H1 (cell line): ENCODE data around the gene GLS.

Source experiments
- BACH1 ChIP-seq: IDR thresholded peaks from 2 replicates; pipeline ENCODE4 v1.6.1; 2012; ENCODE audit warnings: low read length, improper control_type of control experiment
- CBX5 ChIP-seq: fragments of 300-800, 300-1000 bp; sonication (generic); IDR thresholded peaks from 2 replicates; pipeline ENCODE4 v1.7.1; 2016; ENCODE audit warnings: antibody characterized with exemption, low read length, low read depth
- CBX8 ChIP-seq: fragments of 300-800, 300-1000 bp; sonication (generic); IDR thresholded peaks from 2 replicates; pipeline ENCODE4 v1.7.1; 2016; ENCODE audit warnings: low read depth, low read length, borderline replicate concordance
- CEBPB ChIP-seq: IDR thresholded peaks from 2 replicates; pipeline ENCODE4 v1.6.1; 2012; ENCODE audit warnings: low read depth, low read length
- CHD2 ChIP-seq: IDR thresholded peaks from 2 replicates; pipeline ENCODE4 v1.6.1; 2012; ENCODE audit warnings: low read length, improper control_type of control experiment
- CTCF ChIP-seq, 3 experiments: IDR thresholded peaks; 1 replicate in 2 of 3; 2 replicates in 1 of 3; pipeline versions ENCODE4 v1.5.1 to v1.6.1; 2011; ENCODE audit warnings: low read length in 3 of 3, mild to moderate bottlenecking in 3 of 3, inconsistent platforms in 2 of 3, low read depth in 1 of 3, moderate library complexity in 1 of 3; ENCODE audit not compliant: insufficient read depth in 1 of 3; ENCODE audit errors: control extremely low read depth in 1 of 3
- EP300 ChIP-seq, 2 experiments: IDR thresholded peaks; 1 replicate in 1 of 2; 2 replicates in 1 of 2; pipeline ENCODE4 v1.6.1; 2011 to 2012; ENCODE audit warnings: low read depth in 2 of 2, low read length in 2 of 2, mild to moderate bottlenecking in 2 of 2, borderline replicate concordance in 1 of 2, inconsistent platforms in 1 of 2, moderate library complexity in 1 of 2
- EZH2 ChIP-seq: fragments of 200-600 bp; sonication (generic); IDR thresholded peaks from 2 replicates; pipeline ENCODE4 v1.7.1; 2012; ENCODE audit warnings: low read depth, mild to moderate bottlenecking, moderate library complexity, low read length, inconsistent platforms; ENCODE audit not compliant: severe bottlenecking
- FOSL1 ChIP-seq: IDR thresholded peaks from 2 replicates; pipeline ENCODE4 v1.6.1; 2011; ENCODE audit warnings: mild to moderate bottlenecking, low read depth, low read length, moderate library complexity; ENCODE audit not compliant: insufficient read depth
- PHF8 ChIP-seq: fragments of 200-600 bp; sonication (generic); conservative IDR thresholded peaks from 2 replicates; pipeline ENCODE4 v1.7.1; 2012; ENCODE audit warnings: low read depth, mild to moderate bottlenecking, inconsistent platforms, low read length, moderate library complexity
- POLR2AphosphoS5 ChIP-seq: IDR thresholded peaks from 2 replicates; pipeline ENCODE4 v1.6.1; 2011; ENCODE audit warnings: low read depth, low read length
- SP1 ChIP-seq: IDR thresholded peaks from 2 replicates; pipeline ENCODE4 v1.6.1; 2011; ENCODE audit warnings: low read depth, low read length
- SP2 ChIP-seq: IDR thresholded peaks from 2 replicates; pipeline ENCODE4 v1.6.1; 2012; ENCODE audit warnings: mild to moderate bottlenecking, low read length, inconsistent platforms
- TCF12 ChIP-seq: IDR thresholded peaks from 2 replicates; pipeline ENCODE4 v1.6.1; 2011; ENCODE audit warnings: low read depth, mild to moderate bottlenecking, low read length

GRCh38 chr2:190912726-190913125, 32.1 kb downstream of the GLS start:
- no peak for TF ChIP-seq PHF8
- no peak for TF ChIP-seq CTCF (IDR thresholded peaks at IDR 0.05; ENCODE audit: control extremely low read depth in 1 of 3, insufficient read depth in 1 of 3, low read depth in 1 of 3, low read length in 3 of 3)
- no peak for TF ChIP-seq EZH2
- TF ChIP-seq CEBPB = no peak
- no peak for TF ChIP-seq POLR2AphosphoS5
- no peak for TF ChIP-seq SP1
- no peak for TF ChIP-seq SP2
- TF ChIP-seq TCF12 = no peak
- no peak for TF ChIP-seq CBX8
- TF ChIP-seq FOSL1 = no peak
- no peak for TF ChIP-seq EP300 (IDR thresholded peaks at IDR 0.05; ENCODE audit: borderline replicate concordance in 1 of 2, low read depth in 2 of 2, low read length in 2 of 2)
- TF ChIP-seq CBX5 = no peak
- TF ChIP-seq CHD2 = no peak
- no peak for TF ChIP-seq BACH1
